HG02571 (cell line): ENCODE measurements around the gene WBP2NL.
"Not testable (repeated sequence)": the region's sequence is repeated elsewhere in the genome, so short reads cannot be mapped to it uniquely, and the experiment has no call there.

Source experiments
- ATAC-seq: cut with Tn5 transposase; IDR thresholded peaks from one replicate; pipeline ENCODE4 v1.9.1; 2021; ENCODE audit warnings: mild to moderate bottlenecking, moderate library complexity; ENCODE audit not compliant: unreplicated experiment

WBP2NL gene

GRCh38 chr22:42070517-42071422, 72.2 kb downstream of the WBP2NL start, which contains the start of gene NAGA:
Gene NAGA, minus strand, starts transcription at chr22:42070812. Its CDS starts 515 bp downstream, at chr22:42070297.
- ATAC-seq: peak; percentile 92

GRCh38 chr22:42071508-42071907, 72.9 kb downstream of the WBP2NL start:
- not testable (repeated sequence) for ATAC-seq

GRCh38 chr22:42072606-42073330, 74.2 kb downstream of the WBP2NL start:
- ATAC-seq: no peak

GRCh38 chr22:42073621-42074041, 75.0 kb downstream of the WBP2NL start:
- no peak for ATAC-seq

DNA sequence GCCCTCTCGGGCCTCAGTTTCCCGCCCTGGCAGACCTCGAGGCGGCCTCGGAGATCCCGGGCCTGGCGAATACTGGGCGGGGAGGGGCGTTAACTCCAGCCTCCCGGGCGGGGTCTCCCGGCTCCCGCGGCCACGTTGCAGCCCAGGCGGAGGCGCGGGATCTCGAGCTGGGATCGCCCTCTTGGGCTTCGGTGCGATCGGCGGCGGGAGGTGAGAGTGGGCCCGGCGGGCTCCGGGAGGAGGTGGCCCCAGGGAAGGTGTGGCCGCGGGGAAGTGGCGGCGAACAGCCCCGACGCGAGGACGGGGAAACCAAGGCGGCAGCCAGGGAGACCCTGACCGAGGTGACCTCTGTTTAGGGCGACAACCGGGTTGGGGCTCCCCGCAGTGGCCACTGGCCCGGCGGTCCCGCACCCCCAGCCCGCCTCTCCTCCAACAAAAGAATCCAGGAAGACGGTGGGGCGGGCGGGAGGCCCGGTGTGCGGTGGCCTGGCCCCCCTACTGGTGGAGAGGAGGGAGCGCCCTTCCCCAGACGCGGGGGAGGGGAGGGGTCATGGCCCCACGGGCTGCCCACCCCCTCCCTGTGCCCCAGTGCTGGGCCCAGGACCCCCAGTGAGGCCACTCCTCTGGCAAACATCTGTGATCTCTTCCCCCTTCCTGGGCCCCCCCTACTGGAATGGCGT, 75.7 kb downstream of the WBP2NL start, which contains the start of gene PHETA2:
TSS of gene PHETA2 (plus strand) at position 117 of the 680 bp plus-strand sequence. CDS start 3,046 bp downstream, outside the sequence.
- ATAC-seq: no peak

DNA sequence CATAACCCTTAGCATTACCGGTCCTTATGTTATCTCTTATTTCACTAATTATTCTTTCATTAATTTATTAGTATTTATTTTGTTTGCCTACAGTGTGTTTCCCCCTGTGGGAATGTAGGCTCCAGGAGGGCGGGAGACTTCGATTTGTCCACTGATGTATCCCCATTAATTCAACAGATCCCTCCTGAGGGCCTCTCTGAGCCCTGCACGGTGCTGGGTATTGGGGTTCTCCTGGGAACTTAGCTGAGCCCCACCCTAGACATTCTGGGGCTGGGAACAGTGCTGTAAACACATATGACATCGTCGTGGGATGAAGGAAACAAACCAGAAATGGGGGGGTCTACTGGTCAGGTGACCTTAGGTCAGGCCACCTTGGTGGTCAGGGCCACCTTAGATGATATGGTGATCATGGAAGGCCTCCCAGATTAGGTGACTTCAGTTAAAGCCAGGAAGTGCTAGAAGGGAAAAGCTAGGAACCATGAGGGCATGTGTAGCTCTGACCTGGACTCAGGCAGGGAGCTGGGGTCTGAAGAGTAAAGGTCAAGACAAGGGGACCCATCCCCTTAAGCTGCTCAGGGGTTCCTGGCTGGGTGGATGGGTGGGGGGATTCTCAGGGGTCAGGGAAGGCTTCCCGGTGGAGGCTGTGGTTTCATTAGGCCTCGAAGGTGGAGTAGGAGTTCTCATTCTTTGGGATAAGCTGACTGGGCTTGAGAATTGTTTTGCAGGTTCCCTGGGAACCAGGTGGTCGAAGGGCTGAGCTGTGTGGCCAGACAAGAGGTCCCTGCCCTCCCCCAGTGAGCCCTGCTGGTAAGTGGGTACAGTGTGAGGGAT, 76.5 kb downstream of the WBP2NL start:
- no peak for ATAC-seq

GRCh38 chr22:42076764-42077485, 78.3 kb downstream of the WBP2NL start:
- no peak for ATAC-seq

- no peak for ATAC-seq
Observed at GRCh38 chr22:42077486-42078125, 79.0 kb downstream of the WBP2NL start.
